WTC11 (cell line): Measurements from ENCODE around the gene CCL13. TPM values are rescaled to one million over a fixed set of nuclear protein-coding genes. Genes with fewer than 3 reads are reported as not detected.

Source experiments
- ATAC-seq: fragments of 200-7000 bp; cut with Tn5 transposase; 2 replicates; pipeline ENCODE4 v1.10.0; 2021; ENCODE audit warnings: mild to moderate bottlenecking, moderate library complexity
- CTCF ChIA-PET: fragments of 300-600 bp; sonication (Branson Sonifier 250); formaldehyde crosslinking; loops from one replicate; lab custom pipeline; 2021; ENCODE audit warnings: antibody characterized with exemption; lab: Charles Lee
- POLR2A ChIA-PET: fragments of 350-600 bp; sonication (Branson Sonifier 250); formaldehyde crosslinking; loops from one replicate; lab custom pipeline; 2021; ENCODE audit warnings: antibody characterized with exemption; lab: Charles Lee
- DNase-seq: peaks from one replicate; pipeline ENCODE4 v3.0.0; 2021; ENCODE audit warnings: low spot score
- H3K27ac Mint-ChIP-seq: 2 replicates; pipeline ENCODE4 v1.8.0; 2021; ENCODE audit warnings: mixed read lengths
- H3K27me3 Mint-ChIP-seq: 2 replicates; pipeline ENCODE4 v1.8.0; 2021; ENCODE audit warnings: low read depth, mild to moderate bottlenecking, moderate library complexity, mixed read lengths
- H3K36me3 Mint-ChIP-seq: 2 replicates; pipeline ENCODE4 v1.8.0; 2021; ENCODE audit warnings: mixed read lengths
- H3K4me1 Mint-ChIP-seq: 2 replicates; pipeline ENCODE4 v1.8.0; 2022; ENCODE audit warnings: mixed read lengths
- H3K4me3 Mint-ChIP-seq: 2 replicates; pipeline ENCODE4 v1.8.0; 2021; ENCODE audit warnings: mild to moderate bottlenecking, moderate library complexity, mixed read lengths
- H3K9me3 Mint-ChIP-seq: 2 replicates; pipeline ENCODE4 v1.8.0; 2021; ENCODE audit warnings: mixed read lengths
- ATF2 ChIP-seq: sonication (generic); formaldehyde crosslinking; IDR thresholded peaks from 2 replicates; pipeline ENCODE4 v1.8.1; 2022; ENCODE audit warnings: low read depth, missing genetic modification reagents, borderline replicate concordance
- ETV6 ChIP-seq: sonication (generic); formaldehyde crosslinking; IDR thresholded peaks from 2 replicates; pipeline ENCODE4 v1.8.1; 2022; ENCODE audit warnings: mild to moderate bottlenecking, missing genetic modification reagents
- GRHL2 ChIP-seq: fragments of 250-450 bp; sonication (Bioruptor Pico); IDR thresholded peaks from 2 replicates; pipeline ENCODE4 v1.8.0; 2022; ENCODE audit warnings: mild to moderate bottlenecking, moderate library complexity; ENCODE audit not compliant: insufficient replicate concordance, severe bottlenecking
- HMGA2 ChIP-seq: fragments of 250-450 bp; sonication (Bioruptor Pico); IDR thresholded peaks from 2 replicates; pipeline ENCODE4 v1.4.0; 2021; ENCODE audit warnings: mild to moderate bottlenecking, moderate library complexity
- IRF2 ChIP-seq: sonication (generic); formaldehyde crosslinking; IDR thresholded peaks from 2 replicates; pipeline ENCODE4 v1.8.0; 2022; ENCODE audit warnings: low read depth, missing genetic modification reagents, borderline replicate concordance
- NFYB ChIP-seq: sonication (generic); formaldehyde crosslinking; conservative IDR thresholded peaks from 2 replicates; pipeline ENCODE4 v1.8.0; 2022; ENCODE audit warnings: low read depth, missing genetic modification reagents
- NR2C2 ChIP-seq: sonication (generic); formaldehyde crosslinking; IDR thresholded peaks from 2 replicates; pipeline ENCODE4 v1.8.0; 2022; ENCODE audit warnings: mild to moderate bottlenecking, missing genetic modification reagents
- NR3C1 ChIP-seq: sonication (generic); formaldehyde crosslinking; conservative IDR thresholded peaks from 2 replicates; pipeline ENCODE4 v1.8.1; 2023; ENCODE audit warnings: low read depth, mild to moderate bottlenecking, missing genetic modification reagents
- SMAD4 ChIP-seq: sonication (generic); formaldehyde crosslinking; IDR thresholded peaks from 2 replicates; pipeline ENCODE4 v1.8.0; 2022; ENCODE audit warnings: mild to moderate bottlenecking, missing genetic modification reagents
- SP1 ChIP-seq: sonication (generic); formaldehyde crosslinking; conservative IDR thresholded peaks from 2 replicates; pipeline ENCODE4 v1.8.1; 2022; ENCODE audit warnings: missing genetic modification reagents
- TCF7 ChIP-seq: sonication (generic); formaldehyde crosslinking; IDR thresholded peaks from 2 replicates; pipeline ENCODE4 v1.8.0; 2022; ENCODE audit warnings: mild to moderate bottlenecking, low read depth, missing genetic modification reagents, moderate library complexity
- TEAD1 ChIP-seq: sonication (generic); formaldehyde crosslinking; IDR thresholded peaks from 2 replicates; pipeline ENCODE4 v1.8.0; 2022; ENCODE audit warnings: mild to moderate bottlenecking, missing genetic modification reagents
- TP53 ChIP-seq: sonication (generic); formaldehyde crosslinking; IDR thresholded peaks from 2 replicates; pipeline ENCODE4 v1.8.1; 2023; ENCODE audit warnings: mild to moderate bottlenecking, missing genetic modification reagents
- ZBTB21 ChIP-seq: sonication (generic); formaldehyde crosslinking; IDR thresholded peaks from 2 replicates; pipeline ENCODE4 v1.8.1; 2023; ENCODE audit warnings: mild to moderate bottlenecking, missing genetic modification reagents, borderline replicate concordance
- ZNF138 ChIP-seq: sonication (generic); formaldehyde crosslinking; conservative IDR thresholded peaks from 2 replicates; pipeline ENCODE4 v1.8.1; 2022; ENCODE audit warnings: mild to moderate bottlenecking, moderate library complexity, missing genetic modification reagents
- ZNF263 ChIP-seq: sonication (generic); formaldehyde crosslinking; IDR thresholded peaks from 2 replicates; pipeline ENCODE4 v1.8.1; 2022; ENCODE audit warnings: low read depth, mild to moderate bottlenecking, moderate library complexity, missing genetic modification reagents
- ZNF396 ChIP-seq: fragments of 250-450 bp; sonication (Bioruptor Pico); IDR thresholded peaks from 2 replicates; pipeline ENCODE4 v1.8.0; 2021; ENCODE audit warnings: mild to moderate bottlenecking, moderate library complexity, borderline replicate concordance
- ZNF671 ChIP-seq: fragments of 250-450 bp; sonication (Bioruptor Pico); IDR thresholded peaks from 2 replicates; pipeline ENCODE4 v1.8.0; 2021; ENCODE audit warnings: mild to moderate bottlenecking
- total RNA-seq: library from RNA; stranded (reverse); gene quantifications from 3 replicates; pipeline ENCODE4 v1.2.3, GENCODE V29; 2021
- TF ChIP-seq, protein P1 (sequence below): sonication (generic); formaldehyde crosslinking; IDR thresholded peaks from 2 replicates; pipeline ENCODE4 v1.8.1; 2022; ENCODE audit warnings: mild to moderate bottlenecking, missing genetic modification reagents, moderate library complexity, borderline replicate concordance

Gene CCL13
- total RNA-seq, 1 experiment from 2014 or later, result not detected

GRCh38 chr17:34368196-34368945 is 12.1 kb downstream of the CCL13 start:
- DNase-seq (no peak), ATAC-seq (no peak)
- 0 out of 2 replicates have a peak, but pooled peaks cover 4% of the 10 kb centered on the region for H3K27me3 Mint-ChIP-seq
- no peaks in the 10 kb centered on the region for H3K9me3 Mint-ChIP-seq
- peaks cover 16% of the 10 kb centered on the region for H3K4me1 Mint-ChIP-seq
- no peak overlapping the region for H3K27ac Mint-ChIP-seq
- H3K36me3 Mint-ChIP-seq, result no peaks in the 10 kb centered on the region
- POLR2A ChIA-PET, result no interaction called here
- no peak overlapping the region for H3K4me3 Mint-ChIP-seq
- CTCF ChIA-PET, result interaction anchor here (0.8 to 2.4 kb wide), 5 partner anchors 19 to 197 kb away, joined by 3 to 7 read pairs (median 3); no protein-coding TSS in a partner anchor
- TF ChIP-seq TP53 (no peak), ZBTB21 (CRISPR knock-in tag) (no peak), NR2C2 (CRISPR knock-in tag) (no peak), ZNF138 (no peak), NR3C1 (CRISPR knock-in tag) (no peak), HMGA2 (CRISPR knock-in tag) (no peak)
- TF ChIP-seq, protein P1, sequence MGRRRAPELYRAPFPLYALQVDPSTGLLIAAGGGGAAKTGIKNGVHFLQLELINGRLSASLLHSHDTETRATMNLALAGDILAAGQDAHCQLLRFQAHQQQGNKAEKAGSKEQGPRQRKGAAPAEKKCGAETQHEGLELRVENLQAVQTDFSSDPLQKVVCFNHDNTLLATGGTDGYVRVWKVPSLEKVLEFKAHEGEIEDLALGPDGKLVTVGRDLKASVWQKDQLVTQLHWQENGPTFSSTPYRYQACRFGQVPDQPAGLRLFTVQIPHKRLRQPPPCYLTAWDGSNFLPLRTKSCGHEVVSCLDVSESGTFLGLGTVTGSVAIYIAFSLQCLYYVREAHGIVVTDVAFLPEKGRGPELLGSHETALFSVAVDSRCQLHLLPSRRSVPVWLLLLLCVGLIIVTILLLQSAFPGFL (CRISPR knock-in tag), result no peak

DNA sequence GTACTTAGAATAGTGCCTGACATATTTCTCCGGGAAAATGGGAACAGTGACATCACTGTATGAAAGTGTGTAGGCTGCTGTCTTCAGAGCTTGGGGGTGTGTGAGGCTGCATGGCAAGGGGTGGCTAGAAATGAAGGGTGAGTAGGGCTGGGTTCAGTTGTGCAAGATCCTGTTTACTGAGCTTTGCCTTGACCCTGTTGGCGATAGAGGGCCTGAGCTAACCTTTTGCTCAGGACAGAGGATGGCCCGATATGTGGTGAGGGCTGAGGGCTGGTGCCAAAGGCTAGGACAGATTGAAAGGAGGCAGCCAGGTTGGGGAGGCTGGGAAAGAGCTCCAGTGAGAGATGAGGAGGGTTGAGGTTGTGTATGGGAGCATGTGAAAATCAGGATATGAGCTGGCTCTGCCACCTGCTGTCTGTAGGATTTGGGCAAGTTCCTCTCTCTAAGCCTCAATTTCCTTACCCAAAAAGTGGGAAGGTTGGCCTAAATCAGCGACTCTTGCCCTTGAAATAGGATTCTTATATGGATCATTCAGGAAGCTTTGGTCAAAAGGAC is 12.7 kb downstream of the CCL13 start:
- CTCF ChIA-PET, result interaction anchor here (1.0 to 2.4 kb wide), 4 partner anchors 8 to 198 kb away, joined by 3 to 8 read pairs (median 5); no protein-coding TSS in a partner anchor
- H3K9me3 Mint-ChIP-seq, result no peaks in the 10 kb centered on the region
- DNase-seq, result no peak

DNA sequence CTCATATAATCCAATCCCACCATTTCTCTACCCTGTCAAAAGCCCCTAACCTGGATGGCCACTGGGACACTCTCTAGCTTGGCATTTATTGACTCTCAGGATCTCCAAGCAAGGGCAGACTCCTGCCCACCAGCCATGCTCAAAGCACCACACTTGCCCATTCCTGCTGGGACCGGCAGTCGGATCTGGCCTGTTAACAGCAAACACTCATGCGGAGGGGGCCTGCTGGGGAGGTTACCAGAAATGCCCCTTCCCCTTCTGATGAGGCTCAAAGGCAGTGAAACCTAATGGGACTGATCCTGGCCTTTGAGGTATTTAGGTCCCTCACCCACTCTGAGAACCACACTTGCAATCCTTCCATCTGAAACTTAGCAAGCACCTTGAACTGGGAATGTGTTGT is 13.3 kb downstream of the CCL13 start:
- Mint-ChIP-seq H3K4me3 (no peak overlapping the region), H3K36me3 (no peaks in the 10 kb centered on the region), H3K4me1 (peaks cover 16% of the 10 kb centered on the region), H3K27ac (no peak overlapping the region), H3K9me3 (no peaks in the 10 kb centered on the region), H3K27me3 (0 out of 2 replicates have a peak, but pooled peaks cover 2% of the 10 kb centered on the region)
- POLR2A ChIA-PET, result no interaction called here
- DNase-seq, result no peak
- ATAC-seq, result no peak
- TF ChIP-seq GRHL2 (CRISPR knock-in tag), result no peak
- CTCF ChIA-PET, result interaction anchor here (1.0 to 2.4 kb wide), 4 partner anchors 8 to 198 kb away, joined by 3 to 8 read pairs (median 5); no protein-coding TSS in a partner anchor

More for the DNA sequence above, 12.7 kb downstream of the CCL13 start:
- ATAC-seq, result no peak
- no peak for TF ChIP-seq ZNF263 (CRISPR knock-in tag)
- no peak for TF ChIP-seq ETV6 (CRISPR knock-in tag)
- POLR2A ChIA-PET, result no interaction called here
- Mint-ChIP-seq H3K4me3 (no peak overlapping the region), H3K27ac (no peak overlapping the region), H3K27me3 (0 out of 2 replicates have a peak, but pooled peaks cover 2% of the 10 kb centered on the region), H3K36me3 (no peaks in the 10 kb centered on the region), H3K4me1 (peaks cover 16% of the 10 kb centered on the region)

DNA sequence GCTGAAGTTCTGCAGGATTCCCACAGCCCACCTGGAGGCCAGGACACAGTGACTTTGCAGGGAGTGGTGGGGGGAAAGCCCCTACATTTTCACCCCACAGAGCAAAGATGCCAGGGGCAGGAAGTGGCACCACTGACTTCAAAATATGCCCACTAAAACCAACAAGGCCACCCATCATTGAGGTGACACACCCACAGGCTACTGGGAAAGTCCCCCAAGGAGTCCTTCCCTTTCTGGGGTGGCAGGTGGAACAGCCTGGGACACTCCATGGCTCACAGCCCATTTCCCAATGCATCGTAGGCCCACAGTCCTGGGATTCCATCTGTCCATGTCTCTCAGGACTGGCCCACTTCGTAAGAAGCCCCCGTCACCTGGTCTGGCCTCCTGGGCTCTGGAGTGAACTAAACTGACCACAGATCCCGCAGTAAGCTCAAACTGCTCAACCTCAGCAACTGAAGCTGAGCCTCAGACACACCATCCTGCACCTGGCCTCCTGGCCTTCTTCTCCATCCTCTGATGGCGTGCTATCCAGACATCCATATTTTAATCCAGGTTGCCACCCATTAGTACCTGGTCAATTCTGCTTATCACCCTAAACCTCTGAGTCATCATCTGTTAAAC is 14.2 kb downstream of the CCL13 start:
- no peak for ATAC-seq
- ChIA-PET CTCF (interaction anchor here (1.3 to 3.2 kb wide), 3 partner anchors 9 to 170 kb away, joined by 7 to 39 read pairs (median 8); no protein-coding TSS in a partner anchor), POLR2A (no interaction called here)
- no peak for DNase-seq
- H3K4me3 Mint-ChIP-seq, result no peak overlapping the region
- H3K9me3 Mint-ChIP-seq, result no peaks in the 10 kb centered on the region
- H3K27me3 Mint-ChIP-seq, result 0 out of 2 replicates have a peak, but pooled peaks cover 2% of the 10 kb centered on the region
- TF ChIP-seq SP1 (CRISPR knock-in tag), result no peak
- no peak for TF ChIP-seq IRF2 (CRISPR knock-in tag)
- TF ChIP-seq ZNF396 (CRISPR knock-in tag), result no peak
- no peak for TF ChIP-seq TCF7 (CRISPR knock-in tag)
- no peak for TF ChIP-seq TEAD1
- no peak for TF ChIP-seq SMAD4 (CRISPR knock-in tag)
- TF ChIP-seq ZNF671, result no peak
- TF ChIP-seq ATF2 (CRISPR knock-in tag), result no peak
- no peak for TF ChIP-seq NFYB
- H3K27ac Mint-ChIP-seq, result no peak overlapping the region
- H3K4me1 Mint-ChIP-seq, result peaks cover 19% of the 10 kb centered on the region
- H3K36me3 Mint-ChIP-seq, result no peaks in the 10 kb centered on the region
